DND-41 (cell line): Measurements from ENCODE around the gene TBL1XR1.
"Not testable (repeated sequence)": the region's sequence is repeated elsewhere in the genome, so short reads cannot be mapped to it uniquely, and the experiment has no call there.

Source experiments
- ATAC-seq: fragments of 200-7000 bp; cut with Tn5 transposase; 3 replicates; pipeline ENCODE4 v1.9.1; 2021; ENCODE audit warnings: low read depth; ENCODE audit not compliant: insufficient read depth
- DNase-seq: peaks from one replicate; pipeline ENCODE4 v3.0.0-alpha.2; 2020
- H2AFZ ChIP-seq: 2 replicates; pipeline ENCODE4 v1.6.0; 2012; ENCODE audit warnings: low read depth, low read length
- H3K27ac ChIP-seq: 2 replicates; pipeline ENCODE4 v1.5.1; 2012; ENCODE audit warnings: low read length, inconsistent platforms
- H3K27me3 ChIP-seq: fragments of 200-600 bp; sonication (generic); 2 replicates; pipeline ENCODE4 v1.6.0; 2012; ENCODE audit warnings: low read length, mild to moderate bottlenecking, inconsistent platforms; ENCODE audit not compliant: insufficient read depth, poor library complexity
- H3K36me3 ChIP-seq: 2 replicates; pipeline ENCODE4 v1.5.1; 2012; ENCODE audit warnings: low read length, inconsistent platforms; ENCODE audit not compliant: insufficient read depth
- H3K4me1 ChIP-seq: 2 replicates; pipeline ENCODE4 v1.5.1; 2012; ENCODE audit warnings: mild to moderate bottlenecking, low read length; ENCODE audit not compliant: insufficient read depth
- H3K4me2 ChIP-seq: 2 replicates; pipeline ENCODE4 v1.6.0; 2012; ENCODE audit warnings: mild to moderate bottlenecking, moderate library complexity, low read length, inconsistent platforms; ENCODE audit not compliant: insufficient read depth
- H3K4me3 ChIP-seq, 2 experiments: fragments of 200-600 bp in 1 of 2; shearing (Covaris generic) in 1 of 2; 2 replicates each; pipeline ENCODE4 v1.5.1; 2012 to 2016; ENCODE audit warnings: inconsistent platforms in 2 of 2, low read length in 2 of 2, mild to moderate bottlenecking in 2 of 2, low read depth in 1 of 2, moderate library complexity in 1 of 2
- H3K79me2 ChIP-seq: 2 replicates; pipeline ENCODE4 v1.6.0; 2012; ENCODE audit warnings: low read length, inconsistent platforms; ENCODE audit not compliant: insufficient read depth
- H3K9ac ChIP-seq: 2 replicates; pipeline ENCODE4 v1.6.0; 2012; ENCODE audit warnings: low read depth, mild to moderate bottlenecking, inconsistent platforms, low read length, moderate library complexity
- H3K9me3 ChIP-seq: 2 replicates; pipeline ENCODE4 v1.5.1; 2012; ENCODE audit warnings: low read length, moderate library complexity, mild to moderate bottlenecking, inconsistent platforms; ENCODE audit not compliant: insufficient read depth, severe bottlenecking
- H4K20me1 ChIP-seq: 2 replicates; pipeline ENCODE4 v1.6.0; 2012; ENCODE audit warnings: low read length; ENCODE audit not compliant: insufficient read depth
- CTCF ChIP-seq: IDR thresholded peaks from 2 replicates; pipeline ENCODE4 v1.5.1; 2012; ENCODE audit warnings: borderline replicate concordance, low read length, moderate library complexity, mild to moderate bottlenecking; ENCODE audit not compliant: poor library complexity, severe bottlenecking; ENCODE audit errors: extremely low read depth
- EZH2 ChIP-seq: IDR thresholded peaks from 3 replicates; pipeline ENCODE4 v1.6.1; 2012; ENCODE audit warnings: borderline replicate concordance, low read depth, mild to moderate bottlenecking, moderate library complexity, low read length, inconsistent platforms; ENCODE audit not compliant: severe bottlenecking

Gene TBL1XR1

GRCh38 chr3:177190756-177191681, 6.3 kb downstream of the TBL1XR1 start:
- no peak overlapping the region for H3K4me3 ChIP-seq
- ATAC-seq, result no peak

GRCh38 chr3:177190184-177190583, 7.1 kb downstream of the TBL1XR1 start:
- Histone ChIP-seq H3K4me1 (peaks cover 41% of the 10 kb centered on the region), H3K79me2 (peaks cover 100% of the 10 kb centered on the region), H4K20me1 (peaks cover 57% of the 10 kb centered on the region)
- H3K9me3 ChIP-seq, H2AFZ ChIP-seq, H3K36me3 ChIP-seq, H3K4me2 ChIP-seq, ATAC-seq, H3K27ac ChIP-seq, DNase-seq, H3K4me3 ChIP-seq, H3K9ac ChIP-seq, H3K27me3 ChIP-seq: not testable (repeated sequence)

More at GRCh38 chr3:177190756-177191681, 6.3 kb downstream of the TBL1XR1 start:
- H4K20me1 ChIP-seq, result peaks cover 49% of the 10 kb centered on the region
- TF ChIP-seq EZH2 (no peak), CTCF (no peak)
- peak overlapping the region; percentile 35 for H3K4me2 ChIP-seq
- H3K9me3 ChIP-seq, result no peaks in the 10 kb centered on the region
- no peak for DNase-seq
- H3K27ac ChIP-seq, result peak overlapping the region; percentile 51
- 0 out of 2 replicates have a peak, but pooled peaks cover 4% of the 10 kb centered on the region for H3K36me3 ChIP-seq
- no peaks in the 10 kb centered on the region for H3K27me3 ChIP-seq
- no peak overlapping the region for H2AFZ ChIP-seq
- peaks cover 42% of the 10 kb centered on the region for H3K4me1 ChIP-seq
- H3K79me2 ChIP-seq, result peaks cover 100% of the 10 kb centered on the region
- no peak overlapping the region for H3K9ac ChIP-seq

- not testable (repeated sequence) for H3K27me3 ChIP-seq, H3K4me3 ChIP-seq, H3K4me2 ChIP-seq, H2AFZ ChIP-seq, H3K27ac ChIP-seq, H3K9ac ChIP-seq, ATAC-seq, H3K9me3 ChIP-seq, DNase-seq, H3K36me3 ChIP-seq
- Histone ChIP-seq H4K20me1 (peaks cover 65% of the 10 kb centered on the region), H3K79me2 (peaks cover 100% of the 10 kb centered on the region), H3K4me1 (peaks cover 22% of the 10 kb centered on the region)
Measured at GRCh38 chr3:177188325-177188724, 9.0 kb downstream of the TBL1XR1 start.

- DNase-seq (no peak), ATAC-seq (no peak)
- no peak overlapping the region for H3K27ac ChIP-seq
- H3K9me3 ChIP-seq, result no peaks in the 10 kb centered on the region
- H3K4me1 ChIP-seq, result peaks cover 7% of the 10 kb centered on the region; the same call in 1 of the 2 replicates
- H3K27me3 ChIP-seq, result no peaks in the 10 kb centered on the region
- no peak for TF ChIP-seq EZH2
- no peak for TF ChIP-seq CTCF
- peaks cover 76% of the 10 kb centered on the region for H4K20me1 ChIP-seq
- no peak overlapping the region for H2AFZ ChIP-seq
- no peak overlapping the region for H3K4me3 ChIP-seq
- H3K79me2 ChIP-seq, result peaks cover 100% of the 10 kb centered on the region
- 0 out of 2 replicates have a peak, but pooled peaks cover 4% of the 10 kb centered on the region for H3K36me3 ChIP-seq
- H3K9ac ChIP-seq, result no peak overlapping the region
- H3K4me2 ChIP-seq, result no peak overlapping the region
Measured at GRCh38 chr3:177186306-177186705, 11.0 kb downstream of the TBL1XR1 start.
